Right lobe of liver (tissue), 6 donors: ENCODE measurements around the gene ATE1. TPM values are rescaled to one million over a fixed set of nuclear protein-coding genes. Genes with fewer than 3 reads are reported as not detected.

Experiments used
- ATAC-seq, 4 donors: fragments of 200-7000 bp; cut with Tn5 transposase; one replicate each; pipeline ENCODE4 v1.9.1; 2020; ENCODE audit warnings: mild to moderate bottlenecking in 4 of 4, moderate library complexity in 4 of 4
- DNase-seq, 3 donors: peaks; one replicate each; pipeline ENCODE4 v3.0.0-alpha.2; 2020
- H3K27ac ChIP-seq, 3 donors: fragments of 200-600 bp; one replicate each; pipeline ENCODE4 v1.8.0; 2022
- H3K27me3 ChIP-seq, 2 donors: fragments of 200-600 bp; one replicate each; pipeline ENCODE4 v1.8.0; 2022
- H3K36me3 ChIP-seq, 4 donors: fragments of 200-600 bp; sonication (generic) in 1 of 4; one replicate each; pipeline versions ENCODE4 v1.5.1 to v1.8.0; 2017 to 2022; ENCODE audit warnings: control low read depth in 1 of 4
- H3K4me1 ChIP-seq, 4 donors: fragments of 200-600 bp; sonication (generic) in 1 of 4; one replicate each; pipeline versions ENCODE4 v1.5.1 to v1.8.0; 2017 to 2022; ENCODE audit warnings: control low read depth in 1 of 4
- H3K4me3 ChIP-seq, 3 donors: fragments of 200-600 bp; one replicate each; pipeline ENCODE4 v1.8.0; 2022
- H3K9me3 ChIP-seq, 4 donors: fragments of 200-600 bp; sonication (generic) in 1 of 4; one replicate each; pipeline versions ENCODE4 v1.5.1 to v1.8.0; 2017 to 2022; ENCODE audit warnings: control low read depth in 1 of 4
- POLR2A ChIP-seq: fragments of 450-650 bp; IDR thresholded peaks from one replicate; pipeline ENCODE4 v1.6.1; 2017; ENCODE audit warnings: antibody characterized with exemption, mild to moderate bottlenecking
- WGBS: methylation state at CpG from one replicate; pipeline ENCODE4 v1.1.6; 2018; ENCODE audit warnings: low coverage, low lambda C conversion rate; ENCODE audit not compliant: insufficient coverage; ENCODE audit errors: missing lambda C conversion rate; 5-methylcytosine and 5-hydroxymethylcytosine counted together
- intact Hi-C, 2 donors: fragments of 100-400 bp; cut with DNase I; formaldehyde crosslinking; loops; one replicate each; pipeline versions ENCODE4 v1.11.2 to v1.14.1; 2022
- small RNA-seq, 2 experiments: library from RNA; depleted of rRNA; stranded (forward); fragments of <200 nt; gene quantifications; one replicate each; pipeline ENCODE3, GENCODE V24; 2016
- total RNA-seq, 6 experiments: library from RNA; depleted of rRNA in 2 of 6; stranded (reverse); fragments of >200 nt in 2 of 6; fragmentation: NEBNext Ultra II Directional in 3 of 6; extraction: Animal tissue kit (Norgen Biotek cat#: 25700) in 3 of 6; gene quantifications; one replicate each; pipeline versions ENCODE4 v1.1.0 to v1.2.4, GENCODE V29; 2016 to 2023
- TF ChIP-seq, protein P1 (sequence below), 4 donors: fragments of 200-600 bp in 3 of 4; fragments of 450-650 bp in 1 of 4; IDR thresholded peaks; one replicate each; pipeline versions ENCODE4 v1.5.1 to v1.8.0; 2016 to 2022; ENCODE audit warnings: antibody characterized with exemption in 4 of 4, mild to moderate bottlenecking in 2 of 4
- donor health status: DM: no; HTN: yes; CAD: no.
- donor health status: DM: no; HTN: no; CAD: no.
- donor health status: DM: no; HTN: no; CAD: no.
- donor health status: DM: no; HTN: yes; CAD: no.
- donor health status: DM: no; HTN: yes; CAD: no.

ATE1 gene
- total RNA-seq, 6 experiments from 2014 or later, result 17.7 to 21.6 (median 19.9) TPM

GRCh38 chr10:121694327-121694965 is 233.4 kb downstream of the ATE1 start:
- intact Hi-C loops, result no loop called here
- WGBS, result 66% methylated on average over 9 of the region's 9 CpGs
- TF ChIP-seq, protein P1, sequence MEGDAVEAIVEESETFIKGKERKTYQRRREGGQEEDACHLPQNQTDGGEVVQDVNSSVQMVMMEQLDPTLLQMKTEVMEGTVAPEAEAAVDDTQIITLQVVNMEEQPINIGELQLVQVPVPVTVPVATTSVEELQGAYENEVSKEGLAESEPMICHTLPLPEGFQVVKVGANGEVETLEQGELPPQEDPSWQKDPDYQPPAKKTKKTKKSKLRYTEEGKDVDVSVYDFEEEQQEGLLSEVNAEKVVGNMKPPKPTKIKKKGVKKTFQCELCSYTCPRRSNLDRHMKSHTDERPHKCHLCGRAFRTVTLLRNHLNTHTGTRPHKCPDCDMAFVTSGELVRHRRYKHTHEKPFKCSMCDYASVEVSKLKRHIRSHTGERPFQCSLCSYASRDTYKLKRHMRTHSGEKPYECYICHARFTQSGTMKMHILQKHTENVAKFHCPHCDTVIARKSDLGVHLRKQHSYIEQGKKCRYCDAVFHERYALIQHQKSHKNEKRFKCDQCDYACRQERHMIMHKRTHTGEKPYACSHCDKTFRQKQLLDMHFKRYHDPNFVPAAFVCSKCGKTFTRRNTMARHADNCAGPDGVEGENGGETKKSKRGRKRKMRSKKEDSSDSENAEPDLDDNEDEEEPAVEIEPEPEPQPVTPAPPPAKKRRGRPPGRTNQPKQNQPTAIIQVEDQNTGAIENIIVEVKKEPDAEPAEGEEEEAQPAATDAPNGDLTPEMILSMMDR (IDR thresholded peaks at IDR 0.05), result no peak
- no peak for TF ChIP-seq POLR2A
- no peak for DNase-seq
- H3K27ac ChIP-seq, result no peak overlapping the region
- H3K36me3 ChIP-seq, result no peaks in the 10 kb centered on the region
- no peaks in the 10 kb centered on the region for H3K9me3 ChIP-seq
- no peak for ATAC-seq
- no peaks in the 10 kb centered on the region for H3K4me1 ChIP-seq
- peaks cover 0 to 5% of the 10 kb centered on the region in 2 donors for H3K27me3 ChIP-seq
- H3K4me3 ChIP-seq, result no peak overlapping the region

DNA sequence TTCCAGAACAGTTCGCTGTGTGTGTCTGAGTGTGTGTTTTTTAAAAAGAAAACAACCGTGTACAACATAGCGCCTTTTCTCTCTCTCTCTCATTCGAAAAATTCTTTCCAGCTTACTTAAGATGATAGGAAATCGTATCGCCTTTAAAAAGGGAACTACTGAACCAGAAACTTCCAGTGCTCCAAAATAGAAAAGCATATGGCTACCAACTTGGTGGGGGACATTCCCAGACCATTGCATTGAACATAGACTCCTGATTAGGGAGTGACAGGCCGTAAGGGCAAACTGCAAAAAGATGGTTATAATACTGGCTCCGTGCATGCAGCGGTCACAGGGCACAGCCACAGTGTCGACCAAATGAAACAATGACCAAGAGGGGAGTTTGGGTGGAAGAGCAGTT is 235.2 kb downstream of the ATE1 start:
- intact Hi-C loops, result no loop called here
- H3K36me3 ChIP-seq, result no peaks in the 10 kb centered on the region
- TF ChIP-seq, protein P1 (IDR thresholded peaks at IDR 0.05), result no peak
- TF ChIP-seq POLR2A, result no peak
- ATAC-seq (no peak), DNase-seq (no peak)
- no peak overlapping the region for H3K27ac ChIP-seq
- H3K9me3 ChIP-seq, result no peaks in the 10 kb centered on the region
- H3K4me3 ChIP-seq, result no peak overlapping the region
- H3K27me3 ChIP-seq, result peaks cover 0 to 5% of the 10 kb centered on the region in 2 donors
- WGBS, result 67% methylated on average over 10 of the region's 10 CpGs
- no peaks in the 10 kb centered on the region for H3K4me1 ChIP-seq

DNA sequence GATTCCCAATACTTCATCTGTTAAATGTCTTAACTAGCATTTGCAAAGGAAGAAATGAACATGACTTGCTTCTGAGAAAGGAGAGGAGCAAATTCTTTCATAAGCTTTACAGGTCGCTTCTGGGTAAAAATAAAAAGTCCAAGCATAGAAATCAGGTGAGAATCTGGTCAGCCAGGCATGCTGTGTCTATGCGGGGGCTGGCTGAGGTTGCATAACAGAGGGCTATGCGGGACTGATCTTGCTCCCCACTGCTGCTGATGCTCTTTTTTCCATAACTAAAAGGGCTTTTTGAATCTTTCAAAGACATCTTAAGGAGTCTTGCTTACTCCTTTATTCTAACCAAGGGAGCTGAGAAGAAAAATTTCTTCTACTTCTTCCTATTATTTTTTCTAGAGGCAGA is 236.9 kb downstream of the ATE1 start:
- TF ChIP-seq, protein P1 (IDR thresholded peaks at IDR 0.05), result no peak
- TF ChIP-seq POLR2A, result no peak
- no peak for ATAC-seq
- 47% methylated on average over 3 of the region's 3 CpGs for WGBS

More for the DNA sequence above, 236.9 kb downstream of the ATE1 start:
- no peaks in the 10 kb centered on the region for H3K4me1 ChIP-seq
- DNase-seq, result no peak
- intact Hi-C loops, result no loop called here
- H3K9me3 ChIP-seq, result no peaks in the 10 kb centered on the region
- H3K27me3 ChIP-seq, result peaks cover 0 to 5% of the 10 kb centered on the region in 2 donors
- H3K27ac ChIP-seq, result no peak overlapping the region
- H3K36me3 ChIP-seq, result no peaks in the 10 kb centered on the region
- no peak overlapping the region for H3K4me3 ChIP-seq

Small RNA genes lying within 50 kb of the gene (small RNA-seq; reads per million reads assigned to genes)
- gene RF00019, result 0 reads per million in 2 experiments
- 0 reads per million in 2 experiments for gene RF02219

Other genes starting within 250 kb of the ATE1 start
- gene NSMCE4A, start 47.2 kb upstream of the ATE1 start, total RNA-seq, result 10 to 100 TPM; 17.0 to 46.5 (median 30.6) TPM
- gene TACC2, start 61.1 kb upstream of the ATE1 start, total RNA-seq, result 10 to 100 TPM; 16.2 to 21.1 (median 18.8) TPM